GM19239 (cell line): ENCODE data around the gene AP2B1.

Experiments used
- DNase-seq: peaks from one replicate; pipeline ENCODE4 v3.0.0; 2011; ENCODE audit warnings: low spot score; ENCODE audit not compliant: insufficient read length
- FAIRE-seq: peaks from 2 replicates; lab custom pipeline; 2011; peaks lifted over from hg19 to GRCh38; lab: Jason Lieb, UNC

The AP2B1 gene

GRCh38 chr17:35764123-35764991, 177.2 kb downstream of the AP2B1 start:
- peak; percentile 99 for DNase-seq
- FAIRE-seq = no peak

- FAIRE-seq = no peak
These were observed 178.1 kb downstream of the AP2B1 start for GRCh38 chr17:35765086-35765710.

GRCh38 chr17:35765756-35766488, 178.8 kb downstream of the AP2B1 start:
- FAIRE-seq = no peak
- DNase-seq = no peak

More at GRCh38 chr17:35765086-35765710, 178.1 kb downstream of the AP2B1 start:
- DNase-seq = no peak

- DNase-seq = no peak
- no peak for FAIRE-seq
These were observed 179.4 kb downstream of the AP2B1 start for GRCh38 chr17:35766489-35766877.

GRCh38 chr17:35766903-35767510, 179.9 kb downstream of the AP2B1 start:
- peak; percentile 62 for DNase-seq
- no peak for FAIRE-seq

- no peak for FAIRE-seq
These were observed 181.7 kb downstream of the AP2B1 start for GRCh38 chr17:35768797-35769196.

GRCh38 chr17:35769895-35770486, 182.9 kb downstream of the AP2B1 start:
- FAIRE-seq (no peak), DNase-seq (no peak)

More at GRCh38 chr17:35768797-35769196, 181.7 kb downstream of the AP2B1 start:
- no peak for DNase-seq

GRCh38 chr17:35773129-35773528, 186.0 kb downstream of the AP2B1 start:
- FAIRE-seq = no peak
- no peak for DNase-seq

GRCh38 chr17:35773679-35774425, 186.7 kb downstream of the AP2B1 start:
- FAIRE-seq = no peak
- DNase-seq = no peak

GRCh38 chr17:35774499-35774898, 187.4 kb downstream of the AP2B1 start:
- no peak for DNase-seq
- FAIRE-seq = no peak

- DNase-seq (no peak), FAIRE-seq (no peak)
These were observed 187.9 kb downstream of the AP2B1 start for GRCh38 chr17:35775039-35775438.

GRCh38 chr17:35775583-35775982, 188.5 kb downstream of the AP2B1 start:
- DNase-seq (no peak), FAIRE-seq (no peak)
